CD4-positive, alpha-beta T cell treated with Interleukin-21 for 1 hour (primary cell): ENCODE measurements around the gene TUBA3E.
"Not testable (repeated sequence)": the region's sequence is repeated elsewhere in the genome, so short reads cannot be mapped to it uniquely, and the experiment has no call there.

Experiments
- DNase-seq: peaks from one replicate; pipeline ENCODE4 v3.0.0-alpha.2; 2020

Gene TUBA3E

DNA sequence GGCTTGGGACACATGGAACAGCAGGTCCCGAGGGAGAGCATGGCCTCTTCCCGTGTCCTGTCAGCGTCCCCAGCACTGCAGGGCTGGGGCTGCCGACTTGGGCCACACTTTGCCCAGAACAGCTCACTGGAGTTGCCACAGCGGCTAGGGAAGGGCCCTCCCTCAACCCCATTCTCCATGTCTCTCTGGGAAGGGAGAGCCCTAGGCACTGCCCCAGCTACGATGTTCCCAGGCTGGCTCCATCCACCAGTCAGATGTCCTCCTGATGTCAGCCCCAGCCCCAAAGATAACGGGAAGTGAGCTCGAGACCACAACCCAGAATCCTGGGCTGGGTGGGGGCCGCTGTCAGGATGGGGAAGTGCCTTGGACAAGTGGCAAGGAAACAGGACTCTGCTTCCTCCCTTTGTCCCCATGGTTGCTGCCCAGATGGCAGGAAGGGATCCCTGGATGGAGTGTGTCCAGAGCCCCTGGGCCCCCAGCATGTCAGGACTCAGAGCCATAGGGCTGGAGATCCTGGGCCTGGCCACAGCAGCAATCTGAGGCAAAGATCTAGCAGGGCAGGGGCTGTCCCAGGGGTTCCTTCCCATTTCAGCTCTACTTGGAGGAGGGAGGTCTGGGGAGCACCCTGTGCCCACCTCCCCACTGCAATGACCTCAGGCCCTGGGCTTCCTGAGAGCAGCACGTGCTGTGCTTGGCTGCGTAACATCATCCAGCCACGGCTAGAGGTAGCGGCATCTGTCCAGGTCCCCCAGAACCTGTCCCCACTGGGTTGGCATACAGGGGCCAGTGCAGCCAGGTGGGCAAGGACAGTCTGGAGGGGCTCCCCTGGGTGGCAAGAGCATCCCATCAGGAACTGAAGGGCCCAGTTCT lies 55.6 kb downstream of the TUBA3E start:
- not testable (repeated sequence) for DNase-seq
